HepG2 (cell line): ENCODE measurements around the gene EPHA10. TPM values are rescaled to one million over a fixed set of nuclear protein-coding genes. Genes with fewer than 3 reads are reported as not detected.

Experiments
- GFI1 ChIP-seq: sonication (generic); formaldehyde crosslinking; IDR thresholded peaks from 2 replicates; pipeline ENCODE4 v1.5.0; 2020; ENCODE audit warnings: missing genetic modification reagents, mild to moderate bottlenecking, borderline replicate concordance
- MAFF ChIP-seq: IDR thresholded peaks from 2 replicates; pipeline ENCODE4 v1.6.1; 2011; ENCODE audit warnings: low read depth, low read length, improper control_type of control experiment
- MED8 ChIP-seq: sonication (generic); formaldehyde crosslinking; IDR thresholded peaks from 2 replicates; pipeline ENCODE4 v1.8.1; 2023; ENCODE audit warnings: mild to moderate bottlenecking, missing genetic modification reagents; ENCODE audit not compliant: insufficient replicate concordance
- POLR2AphosphoS5 ChIP-seq: IDR thresholded peaks from 2 replicates; pipeline ENCODE4 v1.6.1; 2012; ENCODE audit warnings: low read depth, low read length
- PTBP1 ChIP-seq: fragments of 200-400 bp; formaldehyde crosslinking; IDR thresholded peaks from 2 replicates; pipeline ENCODE4 v1.6.1; 2018; ENCODE audit warnings: low read length, low read depth; ENCODE audit not compliant: poor library complexity, severe bottlenecking
- RXRB ChIP-seq: IDR thresholded peaks from 2 replicates; pipeline ENCODE4 v1.6.1; 2016; ENCODE audit warnings: borderline replicate concordance, missing genetic modification reagents, missing compliant biosample characterization
- SALL2 ChIP-seq: sonication (generic); formaldehyde crosslinking; IDR thresholded peaks from 2 replicates; pipeline ENCODE4 v1.8.1; 2023; ENCODE audit warnings: mild to moderate bottlenecking, missing genetic modification reagents, inconsistent platforms
- SIN3B ChIP-seq: fragments of 150-350 bp; IDR thresholded peaks from 2 replicates; pipeline ENCODE4 v1.6.1; 2014; ENCODE audit warnings: low read length
- SNAPC5 ChIP-seq: sonication (generic); formaldehyde crosslinking; IDR thresholded peaks from 2 replicates; pipeline ENCODE4 v1.8.1; 2023; ENCODE audit warnings: mild to moderate bottlenecking, missing genetic modification reagents, borderline replicate concordance
- SP5 ChIP-seq: IDR thresholded peaks from 2 replicates; pipeline ENCODE4 v1.6.1; 2016; ENCODE audit warnings: low read depth, borderline replicate concordance
- TCF12 ChIP-seq, 2 experiments: fragments of 450-650 bp in 1 of 2; sonication (generic) in 1 of 2; formaldehyde crosslinking in 1 of 2; IDR thresholded peaks; 2 replicates each; pipeline versions ENCODE4 v1.6.1 to v1.8.0; 2017 to 2022; ENCODE audit warnings: antibody characterized with exemption in 1 of 2, mild to moderate bottlenecking in 1 of 2, missing genetic modification reagents in 1 of 2, moderate library complexity in 1 of 2
- THAP11 ChIP-seq: IDR thresholded peaks from 2 replicates; pipeline ENCODE4 v1.6.1; 2016; ENCODE audit warnings: missing biosample characterization, missing genetic modification reagents
- USF2 ChIP-seq, 2 experiments: sonication (generic) in 1 of 2; formaldehyde crosslinking in 1 of 2; IDR thresholded peaks; 2 replicates each; pipeline versions ENCODE4 v1.5.1 to v1.6.1; 2011 to 2020; ENCODE audit warnings: borderline replicate concordance in 1 of 2, low read depth in 1 of 2, low read length in 1 of 2, mild to moderate bottlenecking in 1 of 2, missing genetic modification reagents in 1 of 2, moderate library complexity in 1 of 2
- WIZ ChIP-seq: sonication (generic); formaldehyde crosslinking; IDR thresholded peaks from 2 replicates; pipeline ENCODE4 v1.5.1; 2020; ENCODE audit warnings: mild to moderate bottlenecking, missing genetic modification reagents
- ZFYVE20 ChIP-seq: sonication (generic); formaldehyde crosslinking; IDR thresholded peaks from 2 replicates; pipeline ENCODE4 v1.8.0; 2023; ENCODE audit warnings: low read depth, mild to moderate bottlenecking, moderate library complexity, missing genetic modification reagents, borderline replicate concordance
- ZNF142 ChIP-seq: sonication (generic); formaldehyde crosslinking; IDR thresholded peaks from 2 replicates; pipeline ENCODE4 v1.4.0; 2020; ENCODE audit warnings: missing genetic modification reagents
- ZNF205 ChIP-seq: IDR thresholded peaks from 2 replicates; pipeline ENCODE4 v1.6.1; 2018; ENCODE audit warnings: missing biosample characterization, missing genetic modification reagents
- ZNF670 ChIP-seq: sonication (generic); formaldehyde crosslinking; IDR thresholded peaks from 2 replicates; pipeline ENCODE4 v1.8.0; 2022; ENCODE audit warnings: mild to moderate bottlenecking, missing genetic modification reagents, borderline replicate concordance
- ZNF713 ChIP-seq: sonication (generic); formaldehyde crosslinking; IDR thresholded peaks from 2 replicates; pipeline ENCODE4 v1.4.0; 2020; ENCODE audit warnings: mild to moderate bottlenecking, missing genetic modification reagents
- ZNF777 ChIP-seq: sonication (generic); formaldehyde crosslinking; IDR thresholded peaks from 2 replicates; pipeline ENCODE4 v1.4.0; 2020; ENCODE audit warnings: missing genetic modification reagents
- polyA plus RNA-seq, 8 experiments: library from polyadenylated mRNA; depleted of rRNA in 3 of 8; stranded (reverse) in 7 of 8; unstranded in 1 of 8; fragments of >200 nt; fragmentation: Illumina TruSeq in 4 of 8; extraction: Trizol in 4 of 8; gene quantifications; 2 replicates each; pipeline versions ENCODE4 v1.2.1 to v1.2.3, GENCODE V29; 2011 to 2016; ENCODE audit warnings: low read depth in 4 of 8, missing spikeins in 1 of 8, mixed read lengths in 1 of 8; ENCODE audit not compliant: insufficient read depth in 1 of 8
- total RNA-seq, 5 experiments: library from RNA; depleted of rRNA; stranded (reverse); fragments of >200 nt; fragmentation: Illumina TruSeq; extraction: Trizol; gene quantifications; 2 replicates each; pipeline ENCODE4 v1.2.3, GENCODE V29; 2016; ENCODE audit warnings: low read depth in 1 of 5

Gene EPHA10
- total and polyA plus RNA-seq, 2 of the 13 experiments (the other 11 are each of a cell fraction or from before 2014, with no cell fraction given), result 0.11 to 0.58 TPM

- TF ChIP-seq ZNF777 (CRISPR knock-in tag), result no peak
- no peak for TF ChIP-seq ZFYVE20 (CRISPR knock-in tag)
- no peak for TF ChIP-seq SNAPC5 (CRISPR knock-in tag)
- TF ChIP-seq ZNF142 (CRISPR knock-in tag), result peak; percentile 47; the same call in 1 of the 2 replicates
- TF ChIP-seq WIZ (CRISPR knock-in tag), result no peak; the same call in 1 of the 2 replicates
- no peak for TF ChIP-seq PTBP1
- 0 out of 2 replicates have a peak, but pooled peaks have one; percentile 15 for TF ChIP-seq SALL2 (CRISPR knock-in tag)
- no peak for TF ChIP-seq ZNF670 (CRISPR knock-in tag)
- TF ChIP-seq MAFF, result no peak
- TF ChIP-seq RXRB (CRISPR knock-in tag), result peak; percentile 17; the same call in 1 of the 2 replicates
- peak; percentile 25; the same call in 1 of the 2 replicates for TF ChIP-seq SP5 (CRISPR knock-in tag)
- no peak for TF ChIP-seq ZNF205 (CRISPR knock-in tag)
- TF ChIP-seq MED8 (CRISPR knock-in tag), result no peak
- TF ChIP-seq TCF12 (IDR thresholded peaks at IDR 0.05), result no peak
- TF ChIP-seq TCF12 (CRISPR knock-in tag; IDR thresholded peaks at IDR 0.05), result no peak
- no peak; the same call in 1 of the 2 replicates for TF ChIP-seq SIN3B
- peak; percentile 72 for TF ChIP-seq POLR2AphosphoS5
- TF ChIP-seq THAP11 (CRISPR knock-in tag), result peak; percentile 90
- TF ChIP-seq GFI1, result no peak
- TF ChIP-seq ZNF713 (CRISPR knock-in tag), result no peak
- no peak for TF ChIP-seq USF2 (IDR thresholded peaks at IDR 0.05; ENCODE audit: low read depth, low read length)
- TF ChIP-seq USF2 (CRISPR knock-in tag; IDR thresholded peaks at IDR 0.05; ENCODE audit: borderline replicate concordance), result no peak
Measured at GRCh38 chr1:37807555-37808368, 42.8 kb upstream of the EPHA10 start, which contains the start of the genes C1orf122 and YRDC (continued).
